A172 (cell line): ENCODE results near the gene CHD2. TPM values are rescaled to one million over a fixed set of nuclear protein-coding genes. Genes with fewer than 3 reads are reported as not detected.

Source experiments
- DNase-seq: peaks from one replicate; pipeline ENCODE4 v3.0.0-alpha.2; 2015; ENCODE audit warnings: low spot score
- total RNA-seq: library from RNA; depleted of rRNA; stranded (reverse); fragments of >200 nt; shearing (Covaris generic); gene quantifications from 2 replicates; pipeline ENCODE4 v1.2.3, GENCODE V29; 2014

CHD2 gene
- total RNA-seq, 1 experiment from 2014 or later, result 21.2 TPM

DNA sequence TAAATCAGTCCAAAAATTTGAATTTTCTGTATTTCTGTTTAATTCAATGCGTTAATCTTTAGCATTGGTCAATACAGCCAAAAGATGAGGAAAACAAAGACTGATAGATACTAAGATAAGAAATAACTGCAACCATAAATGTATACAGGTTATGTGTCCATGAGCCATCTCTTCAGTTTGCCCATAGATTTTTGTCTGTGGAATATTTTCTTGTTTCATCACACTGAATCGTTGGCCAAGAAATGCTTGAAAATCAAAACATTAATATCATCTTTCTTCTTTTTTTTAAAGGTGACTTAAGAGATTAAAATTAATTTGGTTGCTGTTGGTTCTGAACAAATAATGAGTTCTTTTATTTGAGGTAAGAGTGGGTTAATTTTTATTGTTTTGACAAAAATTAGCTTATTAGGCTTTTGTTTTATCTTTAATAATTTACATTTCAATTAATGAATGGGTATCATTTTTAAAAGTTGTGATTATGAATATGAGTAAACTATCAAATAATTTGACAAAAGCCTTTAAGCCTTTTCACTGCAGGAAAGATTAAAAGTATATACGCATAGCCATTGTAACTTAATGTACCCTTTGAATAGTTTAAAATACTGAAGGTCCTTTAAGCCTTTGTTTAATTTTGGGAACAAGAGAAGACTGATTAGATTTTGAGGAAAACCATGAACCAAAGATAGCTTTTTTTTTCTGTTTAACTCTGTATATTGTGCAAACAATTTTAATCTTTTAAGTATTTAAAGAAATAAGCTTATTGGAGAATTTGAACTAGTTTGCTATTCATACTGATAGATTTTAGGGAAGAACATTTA is 14.7 kb upstream of the CHD2 start:
- DNase-seq, result peak; percentile 22

DNA sequence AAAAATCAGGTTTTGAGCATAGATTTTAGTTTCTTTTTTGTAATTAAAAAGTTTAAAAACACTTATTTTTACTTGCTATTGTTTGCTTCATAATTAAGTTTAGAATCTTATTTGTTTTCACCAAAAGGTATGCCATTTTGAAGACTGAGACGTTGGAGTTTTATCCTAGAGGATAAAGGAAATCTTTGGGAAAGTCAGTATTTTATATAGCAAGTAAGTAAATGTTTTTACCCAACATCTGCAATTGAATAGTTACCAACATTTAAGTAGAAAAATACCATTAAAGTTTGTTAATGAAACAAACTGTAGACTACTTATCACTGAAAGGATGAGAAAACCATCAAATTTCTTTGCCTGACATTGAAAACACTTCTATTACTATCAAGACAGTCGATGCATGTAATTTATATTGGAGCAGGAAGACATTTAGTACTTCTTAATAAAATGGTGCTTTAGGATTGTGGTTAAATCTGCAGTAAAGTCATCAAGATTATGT is 14.0 kb upstream of the CHD2 start:
- peak; percentile 33 for DNase-seq

DNA sequence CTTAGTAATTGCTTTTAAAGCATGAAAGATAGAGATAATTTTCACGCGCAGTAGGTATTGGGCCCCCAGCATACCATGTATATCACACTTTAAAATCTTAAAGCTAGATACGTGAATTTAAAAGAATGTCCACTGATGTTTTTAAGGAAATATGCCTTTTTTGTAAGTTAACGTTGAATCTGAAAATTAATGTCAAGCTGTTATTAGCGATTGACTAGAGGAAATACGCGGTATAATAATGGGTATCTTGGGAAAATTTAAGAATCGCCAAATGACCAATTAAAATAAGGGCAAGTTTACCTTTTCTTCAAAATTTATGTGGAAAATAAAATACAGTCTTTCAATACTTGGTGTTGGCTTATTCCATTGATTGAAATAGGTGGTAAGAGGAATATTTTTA is 13.3 kb upstream of the CHD2 start:
- no peak for DNase-seq

DNA sequence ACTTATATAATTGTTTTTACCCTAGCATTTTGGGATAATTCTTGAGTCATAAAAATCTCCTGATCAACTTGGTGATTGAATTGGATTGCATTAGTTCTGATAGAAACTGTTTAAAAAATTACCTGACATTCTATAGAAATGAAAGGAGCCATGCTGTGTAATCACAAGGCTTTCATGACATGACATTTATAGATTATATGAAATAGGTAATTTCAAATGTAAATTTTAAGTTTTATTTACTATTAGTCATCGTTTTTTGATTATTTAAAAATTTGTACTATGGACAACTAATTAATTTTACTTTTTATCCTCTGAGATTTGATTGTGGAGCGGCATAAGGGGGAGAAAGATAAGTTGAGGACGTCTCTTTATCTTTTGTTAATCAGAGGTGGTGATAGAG is 12.3 kb upstream of the CHD2 start:
- DNase-seq, result no peak

DNA sequence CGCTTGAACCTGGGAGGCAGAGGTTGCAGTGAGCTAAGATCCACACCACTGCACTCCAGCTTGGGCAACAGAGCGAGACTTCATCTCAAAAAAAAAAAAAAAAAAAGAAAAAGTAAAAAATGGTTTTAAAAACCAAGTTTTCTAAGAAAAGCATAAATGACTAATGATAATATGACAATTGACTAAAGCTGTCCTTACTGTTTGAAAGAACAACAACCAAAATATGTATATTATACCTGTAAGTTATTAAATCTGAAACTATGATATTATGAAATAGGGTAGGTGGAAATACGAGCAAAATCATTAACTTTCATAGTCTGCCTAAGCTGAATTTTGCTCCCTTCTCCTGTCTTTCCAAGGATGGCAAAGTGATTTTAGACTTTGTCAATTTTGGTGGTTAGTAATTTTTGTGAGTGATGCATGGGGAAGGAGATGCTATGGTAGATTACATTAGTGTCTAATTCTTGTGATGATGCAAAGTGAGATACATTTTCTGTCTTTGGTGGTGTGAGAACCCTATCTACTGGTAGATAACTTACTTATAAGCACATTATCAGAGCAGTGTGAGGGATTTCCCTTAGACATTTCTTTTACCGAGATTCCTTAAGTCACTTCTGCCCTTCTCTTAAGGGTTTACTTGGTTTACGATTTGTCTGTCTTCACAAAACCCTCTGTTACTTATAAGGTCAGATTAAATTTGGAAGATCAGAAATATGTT is 10.6 kb upstream of the CHD2 start:
- DNase-seq, result no peak

DNA sequence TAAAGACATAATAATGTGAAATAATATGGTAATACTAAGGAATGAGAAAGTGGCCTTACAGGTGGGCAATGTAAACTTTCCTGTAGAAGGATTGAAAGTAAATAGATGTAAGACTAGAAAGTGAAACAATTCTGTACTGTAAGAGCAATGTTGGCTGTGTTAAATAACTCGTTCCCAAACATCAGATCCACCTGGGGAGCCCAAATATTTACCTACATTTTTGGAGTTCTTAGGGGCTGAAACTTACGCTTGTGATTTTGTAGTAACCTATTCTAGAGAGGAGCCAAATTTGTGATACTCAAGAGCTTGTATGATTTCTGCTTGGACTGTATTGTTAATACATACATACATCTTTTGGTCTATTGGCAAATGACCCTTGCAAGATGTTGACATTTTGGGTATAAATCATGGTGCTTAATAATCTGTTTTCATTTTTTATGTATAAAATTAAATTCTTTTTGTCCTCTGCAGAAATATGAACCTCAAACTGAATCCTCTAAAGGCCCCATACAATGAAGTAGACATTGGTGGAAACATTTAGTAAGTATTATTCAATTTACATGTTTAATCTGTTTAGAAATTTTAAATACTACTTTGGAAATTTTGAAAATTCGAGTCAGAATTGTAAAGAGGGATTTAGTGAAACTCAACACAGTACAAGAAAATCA is 8.5 kb upstream of the CHD2 start:
- no peak for DNase-seq

DNA sequence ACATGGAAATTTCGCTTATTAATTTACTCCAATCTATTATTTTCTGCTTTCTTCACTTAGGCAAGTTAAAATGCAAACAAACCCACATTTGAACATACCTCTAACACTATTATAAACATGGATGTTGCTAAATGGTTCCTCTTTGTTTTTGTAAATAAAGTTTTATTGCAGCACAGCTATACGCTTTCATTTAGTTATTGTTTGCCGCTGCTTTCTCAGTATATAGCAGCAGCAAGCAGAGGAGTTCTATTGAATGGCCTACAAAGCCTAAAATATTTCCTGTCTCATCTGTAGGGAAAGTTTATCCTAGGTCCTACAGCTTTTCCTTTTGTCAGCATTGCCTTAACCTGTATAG is 7.9 kb upstream of the CHD2 start:
- no peak for DNase-seq

DNA sequence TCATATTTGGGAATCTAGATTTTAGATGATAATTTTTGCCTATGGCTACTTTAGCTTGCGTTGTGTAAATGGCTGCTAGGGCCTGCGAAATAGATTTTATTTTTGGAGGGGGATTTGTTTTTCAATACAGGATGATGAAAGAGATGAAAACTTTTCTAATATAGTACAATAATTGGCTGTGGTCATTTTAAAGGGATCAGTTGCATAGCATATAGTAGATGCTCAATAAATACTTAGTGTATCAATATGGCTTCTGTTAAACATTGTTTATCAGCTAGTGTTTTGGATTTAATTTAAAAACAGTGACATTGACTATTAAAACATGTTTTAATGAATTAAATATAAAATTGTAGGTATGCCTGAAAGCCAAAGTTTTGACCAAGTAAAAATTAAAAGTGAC is 6.9 kb upstream of the CHD2 start:
- DNase-seq, result no peak

- no peak for DNase-seq
Measured at GRCh38 chr15:92896561-92896960, 3.6 kb upstream of the CHD2 start.

- DNase-seq, result no peak
Measured at GRCh38 chr15:92897620-92898019, 2.5 kb upstream of the CHD2 start.

DNA sequence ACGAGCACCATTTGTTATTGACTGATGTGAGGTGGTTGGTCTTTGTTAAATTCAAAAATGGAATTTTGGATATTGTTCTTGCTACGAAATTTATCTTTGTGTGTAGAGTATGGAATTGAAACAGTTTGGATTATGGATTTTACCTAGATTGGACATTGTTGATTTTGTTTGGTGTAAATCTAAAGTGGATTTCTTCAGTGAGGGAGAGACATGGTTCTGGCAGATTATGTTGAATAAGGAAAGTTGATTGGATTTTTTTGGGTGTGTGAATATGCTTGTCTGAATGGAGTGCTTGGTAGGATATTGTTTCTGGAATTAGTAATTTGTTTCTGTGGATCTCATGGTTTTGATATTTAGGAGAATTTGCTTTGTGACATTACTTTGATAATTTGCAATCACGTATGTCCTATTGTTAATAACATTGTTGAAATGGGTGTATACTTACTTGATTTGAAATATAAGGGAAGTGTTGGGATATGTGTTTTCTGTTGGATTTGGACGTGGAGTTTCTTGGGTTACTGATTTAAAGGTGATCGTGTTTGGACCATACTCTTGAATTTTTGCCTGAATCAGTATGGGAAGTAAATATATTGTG is 1.0 kb upstream of the CHD2 start:
- DNase-seq, result no peak

DNA sequence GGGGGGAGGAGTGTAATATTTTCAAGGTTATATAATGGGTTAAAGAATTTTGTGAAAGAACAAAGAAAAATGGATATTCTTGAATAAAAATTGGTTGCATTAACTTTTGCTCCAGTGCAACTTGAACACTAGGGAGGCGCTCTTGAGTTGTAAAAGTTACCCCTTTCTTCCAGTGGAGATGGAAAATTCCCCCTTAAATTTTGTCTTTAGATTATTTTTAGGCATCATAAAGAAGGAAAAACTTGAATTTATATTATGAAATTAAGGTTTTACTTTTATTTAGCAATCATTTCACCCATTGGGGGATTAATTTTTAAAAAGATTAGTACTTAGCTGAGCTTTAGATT is 550 bp upstream of the CHD2 start:
- peak; percentile 45 for DNase-seq

DNA sequence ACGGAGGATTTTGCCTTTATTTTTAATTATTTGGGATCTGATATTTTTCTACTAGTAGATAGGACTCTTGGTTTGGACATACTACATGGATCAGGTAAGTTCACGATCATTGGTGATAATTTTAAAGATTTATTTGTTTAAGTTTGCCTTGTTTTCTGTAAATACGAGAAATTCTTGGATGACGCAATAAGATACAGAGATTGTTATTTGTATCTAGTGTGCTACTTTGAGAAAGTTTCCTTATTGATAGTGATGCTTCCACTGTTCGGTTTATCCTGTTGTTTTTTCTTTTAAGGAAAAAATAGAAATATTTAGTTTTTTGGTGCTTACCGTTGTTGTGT is 577 bp downstream of the CHD2 start:
- DNase-seq, result peak; percentile 17

- DNase-seq, result peak; percentile 20
Measured at GRCh38 chr15:92901072-92901761, 1.1 kb downstream of the CHD2 start.

GRCh38 chr15:92901995-92902394 is 1.9 kb downstream of the CHD2 start:
- no peak for DNase-seq

DNA sequence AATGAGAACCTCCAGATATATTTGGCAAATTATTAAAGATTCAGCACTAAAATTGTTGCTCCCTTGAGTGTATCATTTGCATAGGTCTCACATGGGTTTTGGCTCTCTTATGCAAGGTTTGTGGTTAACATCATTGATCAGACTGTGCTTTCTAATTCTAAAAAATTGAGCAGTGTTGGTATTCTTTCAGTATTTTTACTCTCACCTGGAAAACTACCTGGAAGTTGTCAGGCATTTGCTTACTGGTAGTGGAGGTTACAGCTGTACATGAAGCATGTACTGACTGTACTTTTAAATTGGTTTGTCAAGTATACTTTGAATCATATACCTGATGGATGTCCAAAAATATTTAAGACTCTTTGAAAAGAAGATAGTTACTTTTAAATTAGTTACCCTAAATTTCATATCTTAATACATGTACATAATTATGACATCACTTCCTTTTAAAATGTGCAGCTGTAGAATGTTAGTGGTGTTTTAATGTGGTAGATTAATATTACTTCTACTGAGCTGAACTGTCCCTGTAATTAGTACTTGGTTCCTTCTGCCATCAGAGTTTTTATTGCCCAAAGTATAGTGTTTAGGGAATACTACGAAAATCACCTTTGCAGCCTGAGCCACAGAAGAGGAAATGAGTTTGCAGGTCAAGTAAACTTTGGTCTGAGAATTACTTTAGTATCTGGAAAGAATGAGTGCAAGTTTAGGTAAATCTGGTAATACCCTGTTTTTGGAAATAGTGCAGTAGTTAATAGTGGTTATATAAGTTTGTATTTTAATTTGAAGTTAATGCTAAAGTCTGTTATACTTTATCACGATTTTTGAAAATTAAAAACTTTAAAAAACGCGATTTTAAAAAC is 2.8 kb downstream of the CHD2 start:
- DNase-seq, result peak; percentile 14

DNA sequence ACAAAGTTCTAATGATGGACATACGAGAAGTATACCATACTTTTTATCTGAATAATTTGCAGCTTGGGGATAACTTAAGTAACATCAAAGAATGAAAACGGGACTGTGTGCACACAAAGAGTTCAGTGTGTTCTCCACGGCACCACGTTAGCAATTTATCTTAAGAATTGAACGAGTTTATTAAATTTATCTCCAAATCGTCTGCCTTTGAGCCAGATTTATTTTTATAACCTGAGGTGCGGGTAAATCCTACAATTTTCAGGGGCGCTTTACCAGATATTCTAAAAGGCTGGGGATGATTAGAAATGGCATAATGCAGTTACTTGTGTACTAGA is 3.5 kb downstream of the CHD2 start:
- DNase-seq, result no peak

GRCh38 chr15:92903966-92904721 is 4.0 kb downstream of the CHD2 start:
- DNase-seq, result peak; percentile 95

DNA sequence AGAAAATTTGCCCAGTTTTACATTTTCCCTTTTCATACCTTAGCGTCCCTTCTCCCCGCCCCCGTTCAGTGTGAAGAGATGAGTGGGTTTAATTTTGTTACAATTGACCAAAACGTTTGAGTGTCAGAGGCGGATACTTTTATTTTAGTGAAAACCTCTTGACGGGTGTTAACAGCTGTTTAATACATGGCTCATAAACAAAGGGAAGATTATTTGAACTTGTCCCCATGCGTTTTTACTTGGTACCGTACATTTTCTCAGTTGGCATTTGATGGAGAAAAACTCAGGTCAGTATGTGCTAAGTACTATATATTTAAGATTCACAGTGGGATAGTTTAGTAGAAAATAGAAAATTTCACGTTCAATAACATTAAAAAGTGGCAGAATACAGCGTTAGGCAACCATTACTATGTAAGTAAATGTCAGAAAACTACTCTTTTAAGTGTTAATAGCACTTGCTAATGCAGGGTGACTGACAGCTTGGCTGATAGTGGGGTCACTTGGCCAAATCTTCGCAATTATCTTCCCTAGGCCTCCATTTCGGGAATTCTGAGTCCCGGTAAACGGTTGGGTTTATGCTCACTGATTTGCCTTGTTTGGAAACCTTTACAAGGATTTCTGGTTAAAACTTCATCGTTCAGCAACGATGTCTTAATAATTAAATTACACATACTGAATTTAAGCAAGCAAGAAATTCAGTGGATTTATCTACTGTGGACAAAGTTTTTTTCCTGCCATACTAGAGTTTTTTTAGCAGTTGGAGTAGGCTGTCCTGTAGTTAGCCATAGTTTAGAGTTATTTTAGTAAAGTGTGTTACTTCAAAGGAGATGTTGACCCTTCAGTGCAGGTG is 4.8 kb downstream of the CHD2 start:
- no peak for DNase-seq
